Mesendoderm (in vitro differentiated cells): ENCODE measurements around the gene KIAA0753.

Source experiments
- DNase-seq: peaks from one replicate; pipeline ENCODE4 v3.0.0; 2013
- H2AK5ac ChIP-seq: 2 replicates; pipeline ENCODE4 v1.6.1; 2013; ENCODE audit warnings: low read length, inconsistent platforms
- H2BK120ac ChIP-seq: 2 replicates; pipeline ENCODE4 v1.6.1; 2013; ENCODE audit warnings: low read depth, mild to moderate bottlenecking, low read length, moderate library complexity, mixed read lengths
- H2BK15ac ChIP-seq: replicated peaks from 2 replicates; pipeline ENCODE4 v1.6.1; 2013; ENCODE audit warnings: low read depth, mild to moderate bottlenecking, moderate library complexity
- H2BK5ac ChIP-seq: 2 replicates; pipeline ENCODE4 v1.6.1; 2013; ENCODE audit warnings: low read length, inconsistent platforms
- H3K18ac ChIP-seq: 2 replicates; pipeline ENCODE4 v1.6.1; 2013; ENCODE audit warnings: mild to moderate bottlenecking, low read length, mixed read lengths
- H3K23ac ChIP-seq: one replicate; pipeline ENCODE4 v1.6.1; 2013; ENCODE audit warnings: low read length
- H3K27ac ChIP-seq: 2 replicates; pipeline ENCODE4 v1.5.1; 2013; ENCODE audit warnings: low read depth, mild to moderate bottlenecking, inconsistent platforms, low read length, moderate library complexity
- H3K27me3 ChIP-seq: 2 replicates; pipeline ENCODE4 v1.6.1; 2013; ENCODE audit warnings: low read length, control low read depth, mild to moderate bottlenecking, inconsistent platforms; ENCODE audit not compliant: insufficient read depth, poor library complexity
- H3K36me3 ChIP-seq: 2 replicates; pipeline ENCODE4 v1.6.1; 2013; ENCODE audit warnings: low read length, inconsistent platforms; ENCODE audit not compliant: control insufficient read depth, insufficient read depth
- H3K4ac ChIP-seq: one replicate; pipeline ENCODE4 v1.6.1; 2013; ENCODE audit warnings: low read depth, mild to moderate bottlenecking, low read length, moderate library complexity
- H3K4me1 ChIP-seq: 2 replicates; pipeline ENCODE4 v1.6.1; 2013; ENCODE audit warnings: low read depth, low read length, inconsistent platforms; ENCODE audit not compliant: control insufficient read depth
- H3K4me2 ChIP-seq: 2 replicates; pipeline ENCODE4 v1.6.1; 2013; ENCODE audit warnings: low read length
- H3K4me3 ChIP-seq: 2 replicates; pipeline ENCODE4 v1.5.1; 2013; ENCODE audit warnings: mild to moderate bottlenecking, low read length
- H3K56ac ChIP-seq: one replicate; pipeline ENCODE4 v1.6.1; 2013; ENCODE audit warnings: low read length
- H3K79me1 ChIP-seq: 2 replicates; pipeline ENCODE4 v1.6.1; 2013; ENCODE audit warnings: low read length, inconsistent platforms
- H3K79me2 ChIP-seq: 2 replicates; pipeline ENCODE4 v1.6.1; 2013; ENCODE audit warnings: mild to moderate bottlenecking, low read length; ENCODE audit not compliant: control insufficient read depth, insufficient read depth
- H3K9ac ChIP-seq: 2 replicates; pipeline ENCODE4 v1.6.1; 2013; ENCODE audit warnings: low read length, inconsistent platforms
- H4K5ac ChIP-seq: one replicate; pipeline ENCODE4 v1.6.1; 2013; ENCODE audit warnings: low read length
- H4K8ac ChIP-seq: one replicate; pipeline ENCODE4 v1.6.1; 2013; ENCODE audit warnings: low read depth, mild to moderate bottlenecking, control low read depth, low read length, moderate library complexity
- WGBS: extraction: QIAGEN DNeasy Blood & Tissue Kit; methylation state at CpG from one replicate; pipeline ENCODE4 v1.1.7; 2013; ENCODE audit warnings: low lambda C conversion rate, missing lambda C conversion rate; ENCODE audit not compliant: insufficient coverage; ENCODE audit errors: extremely low coverage; 5-methylcytosine and 5-hydroxymethylcytosine counted together

The KIAA0753 gene

DNA sequence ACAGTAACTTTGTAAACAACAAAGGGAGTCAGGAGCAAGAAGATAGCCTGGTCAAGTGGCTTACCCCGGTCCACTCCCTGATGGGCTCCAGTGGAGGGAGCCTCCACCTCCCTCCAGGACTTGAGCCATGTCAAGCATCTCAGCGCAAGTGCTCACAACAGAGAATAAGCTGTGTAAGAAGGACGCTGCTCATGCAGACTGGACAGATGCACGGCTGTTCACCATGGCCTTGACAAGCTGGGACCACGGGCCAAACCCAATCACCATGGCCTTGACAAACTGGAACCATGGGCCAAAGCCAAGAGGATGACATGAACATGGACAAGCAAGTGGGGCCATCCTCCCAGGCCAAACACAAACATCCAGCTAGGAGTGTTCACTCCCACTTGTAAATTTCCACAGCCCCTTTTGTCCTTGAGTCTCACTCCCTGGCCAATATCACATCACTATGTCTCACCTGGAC is 80.7 kb downstream of the KIAA0753 start:
- Histone ChIP-seq H3K36me3 (no peaks in the 10 kb centered on the region), H3K79me2 (no peaks in the 10 kb centered on the region), H3K4me3 (no peak overlapping the region), H3K4me1 (no peaks in the 10 kb centered on the region), H3K27me3 (peaks cover 13% of the 10 kb centered on the region), H3K56ac (no peak overlapping the region), H2AK5ac (no peak overlapping the region), H2BK120ac (no peak overlapping the region), H3K79me1 (no peaks in the 10 kb centered on the region), H3K18ac (no peak overlapping the region), H3K23ac (no peak overlapping the region), H3K4ac (no peak overlapping the region), H3K4me2 (no peak overlapping the region), H2BK5ac (no peak overlapping the region), H3K9ac (no peak overlapping the region), H2BK15ac (no peak overlapping the region), H4K8ac (no peak overlapping the region), H4K5ac (no peak overlapping the region), H3K27ac (no peak overlapping the region)
- no CpG with 5 or more reads among the region's 5 CpGs for WGBS
- DNase-seq = no peak

DNA sequence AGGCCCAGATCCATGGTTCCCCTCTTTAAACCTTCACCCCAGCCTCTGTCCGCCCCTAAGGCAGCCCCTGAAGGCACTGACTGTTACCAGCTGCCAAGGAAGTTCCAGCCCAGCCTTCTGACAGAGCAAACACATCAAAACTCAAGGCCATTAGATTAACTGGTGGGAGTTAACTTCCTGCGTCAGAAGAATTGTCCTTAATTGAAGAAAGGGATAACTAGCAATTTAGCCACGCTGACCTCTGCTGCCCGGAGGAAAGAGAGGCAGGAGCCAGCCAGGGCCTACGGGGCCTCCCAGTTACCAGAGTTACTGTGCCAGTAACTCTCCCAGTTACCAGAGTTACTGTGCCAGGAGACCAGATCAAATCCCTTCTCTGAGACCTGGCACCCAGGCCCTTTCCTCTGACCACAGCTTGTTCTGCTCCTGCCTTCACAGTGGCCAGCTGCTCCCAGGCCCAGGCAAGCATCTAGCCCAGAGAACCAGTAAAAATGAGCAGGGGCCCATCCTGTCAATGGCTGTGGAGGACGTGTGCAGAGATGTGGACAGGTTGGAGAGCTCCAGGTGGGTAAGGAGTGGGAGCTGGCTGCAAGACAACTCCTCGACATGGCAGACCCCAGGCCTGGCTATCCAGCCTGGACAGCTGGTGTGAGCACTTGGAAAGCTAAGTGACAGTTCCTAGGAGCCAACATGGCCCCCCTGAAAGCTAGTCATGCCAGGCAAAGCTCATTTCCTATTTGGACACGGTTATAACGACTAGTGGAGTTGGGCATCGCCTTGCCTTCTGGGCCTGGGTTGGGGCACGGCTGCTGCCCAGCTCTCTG is 81.4 kb downstream of the KIAA0753 start:
- no peaks in the 10 kb centered on the region for H3K79me1 ChIP-seq
- H3K18ac ChIP-seq = no peak overlapping the region
- no CpG with 5 or more reads among the region's 11 CpGs for WGBS
- H3K4ac ChIP-seq = no peak overlapping the region
- H2AK5ac ChIP-seq = no peak overlapping the region
- H3K36me3 ChIP-seq = no peaks in the 10 kb centered on the region
- no peak overlapping the region for H4K8ac ChIP-seq
- H3K27me3 ChIP-seq = peaks cover 13% of the 10 kb centered on the region
- H3K9ac ChIP-seq = no peak overlapping the region
- H3K4me1 ChIP-seq = no peaks in the 10 kb centered on the region
- no peak overlapping the region for H3K56ac ChIP-seq
- H4K5ac ChIP-seq = no peak overlapping the region
- H3K23ac ChIP-seq = no peak overlapping the region
- no peak overlapping the region for H2BK5ac ChIP-seq
- no peak for DNase-seq
- no peaks in the 10 kb centered on the region for H3K79me2 ChIP-seq
- no peak overlapping the region for H2BK120ac ChIP-seq
- no peak overlapping the region for H3K4me2 ChIP-seq
- H2BK15ac ChIP-seq = no peak overlapping the region
- no peak overlapping the region for H3K4me3 ChIP-seq
- no peak overlapping the region for H3K27ac ChIP-seq

DNA sequence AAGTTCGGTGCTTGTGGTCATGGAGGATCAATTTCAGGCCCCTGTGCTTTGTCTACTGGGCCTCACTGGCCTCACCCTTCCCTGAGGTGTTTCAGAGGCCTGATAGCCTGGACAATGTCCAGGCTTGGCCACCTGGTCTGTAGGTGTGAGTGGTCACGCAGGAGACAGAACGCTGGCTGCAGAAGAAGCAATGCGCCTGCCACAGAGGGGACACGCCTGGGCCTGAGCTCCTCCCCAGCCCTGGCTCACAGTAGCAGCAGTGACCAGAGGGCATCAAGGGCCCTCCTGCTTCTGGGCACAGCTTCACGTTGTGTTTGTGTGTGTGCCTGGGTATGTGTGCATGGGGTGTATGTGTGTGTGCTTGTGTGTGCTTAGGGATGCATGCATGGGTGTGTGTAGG is 82.2 kb downstream of the KIAA0753 start:
- Histone ChIP-seq H3K36me3 (no peaks in the 10 kb centered on the region), H3K4me1 (no peaks in the 10 kb centered on the region), H3K4ac (no peak overlapping the region)

DNA sequence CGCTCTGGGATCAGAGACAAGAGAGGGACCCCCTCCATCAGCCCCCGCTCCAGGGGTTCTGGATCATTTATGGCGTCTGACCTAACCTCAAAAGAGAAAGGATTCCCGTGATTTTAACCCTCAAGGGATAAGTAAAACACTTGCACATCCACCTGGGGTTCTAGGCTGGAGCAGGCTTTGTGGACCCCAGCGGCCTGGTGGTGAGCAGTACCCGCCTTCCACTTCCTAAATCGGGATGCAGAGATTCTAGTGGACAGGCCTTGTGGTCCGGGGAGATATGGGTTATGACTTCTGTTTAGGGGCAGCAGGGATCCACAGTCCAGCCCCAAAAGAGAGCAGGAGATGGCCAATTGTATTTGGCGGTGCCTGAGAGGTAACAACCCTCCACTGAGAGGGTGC is 83.5 kb downstream of the KIAA0753 start:
- Histone ChIP-seq H3K4me1 (no peaks in the 10 kb centered on the region), H2BK5ac (no peak overlapping the region), H3K36me3 (no peaks in the 10 kb centered on the region), H2AK5ac (no peak overlapping the region), H3K4ac (no peak overlapping the region), H3K79me1 (no peaks in the 10 kb centered on the region), H2BK15ac (no peak overlapping the region), H3K56ac (peak overlapping the region; percentile 63), H4K5ac (no peak overlapping the region), H3K4me2 (peak overlapping the region; percentile 51), H3K79me2 (no peaks in the 10 kb centered on the region), H3K9ac (peak overlapping the region; percentile 58), H3K27ac (no peak overlapping the region), H4K8ac (no peak overlapping the region), H3K27me3 (peaks cover 13% of the 10 kb centered on the region), H2BK120ac (no peak overlapping the region), H3K4me3 (no peak overlapping the region), H3K23ac (no peak overlapping the region), H3K18ac (no peak overlapping the region)
- DNase-seq = no peak
- WGBS = no CpG with 5 or more reads among the region's 9 CpGs

More for the DNA sequence above, 82.2 kb downstream of the KIAA0753 start:
- Histone ChIP-seq H2BK5ac (no peak overlapping the region), H4K5ac (no peak overlapping the region), H3K18ac (no peak overlapping the region), H2BK120ac (no peak overlapping the region), H3K4me3 (no peak overlapping the region), H3K56ac (no peak overlapping the region), H3K23ac (no peak overlapping the region), H3K79me2 (no peaks in the 10 kb centered on the region), H2BK15ac (no peak overlapping the region), H3K27me3 (peaks cover 13% of the 10 kb centered on the region), H3K4me2 (no peak overlapping the region), H3K27ac (no peak overlapping the region), H3K9ac (no peak overlapping the region), H2AK5ac (no peak overlapping the region), H4K8ac (no peak overlapping the region), H3K79me1 (no peaks in the 10 kb centered on the region)
- no peak for DNase-seq
- no CpG with 5 or more reads among the region's 6 CpGs for WGBS

DNA sequence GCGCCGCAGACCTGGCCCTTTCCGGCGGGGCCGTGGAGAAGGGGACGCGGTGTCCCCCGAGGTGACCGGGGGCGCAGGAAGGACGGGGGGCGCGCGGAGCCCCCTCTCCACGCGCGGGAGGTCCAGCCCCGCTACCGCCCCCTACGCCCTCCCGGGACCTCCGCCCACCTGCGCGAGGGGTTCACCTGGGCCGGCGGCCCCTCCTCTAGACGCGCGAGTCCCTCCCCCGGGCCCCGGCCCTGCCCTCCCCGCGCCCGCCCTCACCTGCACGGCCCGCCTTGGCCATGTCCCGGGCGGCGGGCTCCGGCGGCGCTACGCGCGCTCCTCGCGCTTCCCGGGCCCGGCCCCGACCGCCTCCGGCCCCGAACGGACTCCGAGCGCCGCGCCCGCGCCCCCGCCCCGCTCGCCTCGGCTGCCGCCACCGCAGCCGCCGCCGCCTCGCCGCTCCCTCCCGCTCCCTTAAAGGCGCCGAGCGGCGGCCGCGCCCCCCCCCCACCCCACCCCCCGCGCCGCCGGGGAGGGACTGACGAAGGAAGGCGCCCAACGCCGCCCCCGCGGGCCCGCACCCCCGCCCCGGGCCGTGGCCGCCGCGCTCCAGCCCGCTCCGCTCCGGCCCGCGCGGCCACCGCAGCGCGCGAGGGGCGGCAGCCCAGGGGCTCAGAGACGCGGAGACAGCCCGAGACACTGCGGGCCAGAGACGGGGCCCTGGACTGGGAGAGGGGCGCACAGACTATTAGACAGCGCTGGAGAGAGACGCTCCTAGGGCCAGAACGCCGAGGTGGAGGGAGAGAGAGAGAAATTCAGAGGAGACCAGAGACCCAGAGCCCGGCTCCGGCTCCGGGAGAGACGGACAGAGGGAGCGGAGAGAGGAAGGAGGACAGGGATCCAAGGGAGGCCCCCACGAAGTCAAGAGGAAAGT is 84.1 kb downstream of the KIAA0753 start, which contains the start of gene PITPNM3:
TSS of gene PITPNM3 (minus strand) at position 435 of the 919 bp plus-strand sequence. CDS start at position 286, 149 bp downstream.
- Histone ChIP-seq H4K5ac (no peak within 1 kb of the TSS), H3K9ac (peak within 1 kb of the TSS; percentile 58), H3K4me3 (peak within 1 kb of the TSS; percentile 29), H3K27me3 (peaks cover 13% of the 10 kb centered on the region), H3K4ac (no peak within 1 kb of the TSS), H2BK5ac (no peak within 1 kb of the TSS), H2BK15ac (no peak within 1 kb of the TSS), H4K8ac (no peak within 1 kb of the TSS), H3K18ac (peak within 1 kb of the TSS; percentile 34), H3K4me2 (peak within 1 kb of the TSS; percentile 73), H2BK120ac (no peak within 1 kb of the TSS), H3K36me3 (no peaks in the 10 kb centered on the region), H3K56ac (peak within 1 kb of the TSS; percentile 63), H2AK5ac (no peak within 1 kb of the TSS), H3K27ac (no peak within 1 kb of the TSS), H3K79me1 (no peaks in the 10 kb centered on the region), H3K79me2 (no peaks in the 10 kb centered on the region), H3K4me1 (no peaks in the 10 kb centered on the region), H3K23ac (no peak within 1 kb of the TSS)
- no peak for DNase-seq
- no CpG with 5 or more reads among the region's 122 CpGs for WGBS
